Cardiac muscle cell (in vitro differentiated cells and primary cell): Measurements from ENCODE around the gene ZC3H12A. TPM values are rescaled to one million over a fixed set of nuclear protein-coding genes. Genes with fewer than 3 reads are reported as not detected.

ENCODE experiments used
- DNase-seq, 2 donors: peaks; one replicate each; pipeline versions ENCODE4 v3.0.0 to v3.0.0-alpha.2; 2010 to 2017; ENCODE audit warnings: low read depth in 1 of 2, low spot score in 1 of 2
- H3K27ac ChIP-seq: fragments of 200-600 bp; sonication (generic); 2 replicates; pipeline ENCODE4 v1.5.1; 2016
- H3K27me3 ChIP-seq: fragments of 200-600 bp; sonication (generic); 2 replicates; pipeline ENCODE4 v1.6.0; 2016; ENCODE audit warnings: control low read depth
- H3K36me3 ChIP-seq: fragments of 200-600 bp; sonication (generic); 2 replicates; pipeline ENCODE4 v1.5.1; 2016; ENCODE audit warnings: control low read depth
- H3K4me1 ChIP-seq: fragments of 200-600 bp; sonication (generic); 2 replicates; pipeline ENCODE4 v1.8.1; 2017; ENCODE audit warnings: low read depth, mild to moderate bottlenecking, mixed run types
- H3K4me3 ChIP-seq: fragments of 200-600 bp; sonication (generic); 2 replicates; pipeline ENCODE4 v1.5.1; 2016; ENCODE audit warnings: mild to moderate bottlenecking
- H3K9me3 ChIP-seq: fragments of 200-600 bp; sonication (generic); 2 replicates; pipeline ENCODE4 v1.5.1; 2017; ENCODE audit warnings: low read depth, mild to moderate bottlenecking, control low read depth
- polyA plus RNA-seq: library from polyadenylated mRNA; unstranded; fragments of >200 nt; fragmentation: Nextera tagmentation; extraction: Ambion mirVana; gene quantifications from 2 replicates; pipeline ENCODE4 v1.2.1, GENCODE V29; 2016
- total RNA-seq: library from RNA; depleted of rRNA; stranded (reverse); fragments of >200 nt; gene quantifications from 2 replicates; pipeline ENCODE4 v1.2.3, GENCODE V29; 2016
- TF ChIP-seq, protein P1 (sequence below): IDR thresholded peaks from 2 replicates; pipeline ENCODE4 v1.5.1; 2012; ENCODE audit warnings: low read depth, mild to moderate bottlenecking, low read length

The ZC3H12A gene
- total and polyA plus RNA-seq, 2 experiments from 2014 or later, result 5.2 to 14.0 TPM

GRCh38 chr1:37465593-37466517 is 8.5 kb upstream of the ZC3H12A start:
- Histone ChIP-seq H3K4me3 (no peak overlapping the region), H3K27me3 (no peaks in the 10 kb centered on the region), H3K36me3 (no peaks in the 10 kb centered on the region), H3K4me1 (no peaks in the 10 kb centered on the region), H3K9me3 (no peaks in the 10 kb centered on the region), H3K27ac (no peak overlapping the region)
- TF ChIP-seq, protein P1, sequence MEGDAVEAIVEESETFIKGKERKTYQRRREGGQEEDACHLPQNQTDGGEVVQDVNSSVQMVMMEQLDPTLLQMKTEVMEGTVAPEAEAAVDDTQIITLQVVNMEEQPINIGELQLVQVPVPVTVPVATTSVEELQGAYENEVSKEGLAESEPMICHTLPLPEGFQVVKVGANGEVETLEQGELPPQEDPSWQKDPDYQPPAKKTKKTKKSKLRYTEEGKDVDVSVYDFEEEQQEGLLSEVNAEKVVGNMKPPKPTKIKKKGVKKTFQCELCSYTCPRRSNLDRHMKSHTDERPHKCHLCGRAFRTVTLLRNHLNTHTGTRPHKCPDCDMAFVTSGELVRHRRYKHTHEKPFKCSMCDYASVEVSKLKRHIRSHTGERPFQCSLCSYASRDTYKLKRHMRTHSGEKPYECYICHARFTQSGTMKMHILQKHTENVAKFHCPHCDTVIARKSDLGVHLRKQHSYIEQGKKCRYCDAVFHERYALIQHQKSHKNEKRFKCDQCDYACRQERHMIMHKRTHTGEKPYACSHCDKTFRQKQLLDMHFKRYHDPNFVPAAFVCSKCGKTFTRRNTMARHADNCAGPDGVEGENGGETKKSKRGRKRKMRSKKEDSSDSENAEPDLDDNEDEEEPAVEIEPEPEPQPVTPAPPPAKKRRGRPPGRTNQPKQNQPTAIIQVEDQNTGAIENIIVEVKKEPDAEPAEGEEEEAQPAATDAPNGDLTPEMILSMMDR, result no peak
- peak in 1 of 2 donors; percentile 50 for DNase-seq

DNA sequence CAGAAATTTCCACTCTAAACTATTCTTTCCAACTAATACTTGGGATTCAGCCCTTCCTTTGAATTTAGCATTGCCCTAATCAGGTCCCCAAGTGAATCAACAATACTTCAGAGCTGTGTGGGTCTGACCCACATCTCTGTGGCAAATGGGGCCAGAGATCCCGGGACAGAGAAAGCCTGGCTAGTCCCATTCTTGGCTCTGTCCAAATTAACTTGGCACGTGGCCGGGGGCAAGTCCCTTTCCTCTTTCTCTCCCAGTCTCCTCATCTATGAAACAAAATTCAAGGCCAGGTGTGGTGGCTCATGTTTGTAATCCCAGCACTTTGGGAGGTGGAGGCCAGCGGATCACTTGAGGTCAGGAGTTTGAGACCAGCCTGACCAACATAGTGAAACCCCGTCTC is 6.3 kb upstream of the ZC3H12A start:
- TF ChIP-seq, protein P1, result no peak

GRCh38 chr1:37469386-37469785 is 5.0 kb upstream of the ZC3H12A start:
- Histone ChIP-seq H3K36me3 (no peaks in the 10 kb centered on the region), H3K27me3 (peaks cover 19% of the 10 kb centered on the region)
- TF ChIP-seq, protein P1, result no peak

More for the DNA sequence above, 6.3 kb upstream of the ZC3H12A start:
- Histone ChIP-seq H3K36me3 (no peaks in the 10 kb centered on the region), H3K27me3 (peaks cover 9% of the 10 kb centered on the region), H3K9me3 (no peaks in the 10 kb centered on the region), H3K27ac (no peak overlapping the region), H3K4me1 (no peaks in the 10 kb centered on the region), H3K4me3 (no peak overlapping the region)
- DNase-seq, result no peak

DNA sequence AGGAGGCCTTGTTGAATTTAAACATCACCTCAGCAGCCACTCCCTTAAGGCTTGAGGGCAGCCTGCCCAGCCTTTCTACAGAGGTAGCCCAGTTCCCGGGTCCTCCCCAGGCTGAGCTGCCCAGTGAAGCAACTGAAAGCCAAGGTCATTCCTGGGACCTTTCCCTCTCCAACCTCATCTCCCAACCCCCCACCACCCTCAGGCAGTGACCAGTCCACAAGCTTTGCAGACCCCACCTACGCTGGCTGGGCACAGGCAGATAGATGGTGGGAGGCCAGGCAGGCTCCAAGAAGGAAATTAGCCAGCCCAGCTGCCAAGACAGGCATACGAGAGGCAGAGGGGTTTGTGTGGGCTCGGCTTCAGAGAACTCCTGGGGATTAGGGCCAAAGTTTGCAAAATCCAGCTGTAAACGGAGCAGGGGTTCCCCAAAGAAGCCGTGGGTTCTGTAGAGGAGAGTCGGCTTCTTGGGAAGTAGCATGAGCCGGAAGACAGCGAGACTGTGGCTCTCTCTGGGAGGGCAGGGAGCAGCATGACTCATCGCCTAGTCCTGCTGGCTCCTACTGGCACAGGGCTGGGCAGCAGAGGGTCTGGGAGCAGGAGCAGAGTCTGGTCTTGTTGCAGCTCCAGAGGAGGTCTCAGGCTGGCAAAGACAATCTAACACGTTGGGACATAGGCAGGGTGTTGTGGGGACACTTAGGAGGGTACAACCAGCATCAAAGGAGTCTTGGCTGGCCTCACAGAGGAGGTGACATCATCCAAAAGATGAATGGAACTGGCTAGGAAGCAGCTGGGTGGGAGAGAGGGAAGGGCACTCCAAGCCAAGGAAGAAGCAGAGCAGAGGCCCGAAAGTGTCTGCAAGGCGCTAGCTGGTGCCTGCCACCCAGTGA is 2.8 kb upstream of the ZC3H12A start:
- peak; percentile 36 to 90 for DNase-seq
- no peaks in the 10 kb centered on the region for H3K4me1 ChIP-seq
- H3K27me3 ChIP-seq, result peaks cover 19% of the 10 kb centered on the region
- H3K36me3 ChIP-seq, result no peaks in the 10 kb centered on the region
- TF ChIP-seq, protein P1, result no peak
- no peak overlapping the region for H3K27ac ChIP-seq
- H3K9me3 ChIP-seq, result no peaks in the 10 kb centered on the region
- no peak overlapping the region for H3K4me3 ChIP-seq

More at GRCh38 chr1:37469386-37469785, 5.0 kb upstream of the ZC3H12A start:
- H3K9me3 ChIP-seq, result no peaks in the 10 kb centered on the region
- no peak for DNase-seq
- H3K4me1 ChIP-seq, result no peaks in the 10 kb centered on the region
- H3K27ac ChIP-seq, result no peak overlapping the region
- no peak overlapping the region for H3K4me3 ChIP-seq

DNA sequence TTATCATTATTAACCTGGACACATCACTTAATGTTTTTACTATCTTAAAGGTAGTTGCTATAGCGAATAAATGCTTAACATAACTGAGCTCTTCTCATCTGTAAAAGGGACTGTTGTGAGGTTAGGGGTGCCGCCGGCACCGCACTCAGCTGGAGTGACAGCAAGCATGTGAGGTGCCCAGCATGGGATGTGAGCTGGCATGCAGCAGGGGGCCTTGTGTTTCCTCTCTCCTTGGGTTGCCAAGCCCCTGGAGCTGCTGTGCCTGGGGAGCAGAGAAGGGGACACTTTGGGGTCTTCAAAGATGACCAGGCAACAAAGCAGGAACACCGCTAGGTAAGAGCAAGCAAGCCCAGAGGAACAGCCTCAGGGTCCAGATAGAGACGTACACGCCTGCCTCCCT is 2.1 kb upstream of the ZC3H12A start:
- no peak overlapping the region for H3K27ac ChIP-seq
- DNase-seq, result no peak
- TF ChIP-seq, protein P1, result no peak
- H3K9me3 ChIP-seq, result no peaks in the 10 kb centered on the region
- H3K4me1 ChIP-seq, result peaks cover 5% of the 10 kb centered on the region
- no peaks in the 10 kb centered on the region for H3K36me3 ChIP-seq
- peaks cover 19% of the 10 kb centered on the region for H3K27me3 ChIP-seq
- H3K4me3 ChIP-seq, result no peak overlapping the region
